K562 (cell line): Measurements from ENCODE around the gene WAS. TPM values are rescaled to one million over a fixed set of nuclear protein-coding genes. Genes with fewer than 3 reads are reported as not detected.
A peak's percentile ranks its signal among the peaks of the same experiment; 100 is the strongest.

Experiments
- BCOR ChIP-seq: fragments of 450-650 bp; IDR thresholded peaks from 2 replicates; pipeline ENCODE4 v1.6.1; 2016
- BRCA1 ChIP-seq, 2 experiments: fragments of 450-650 bp in 1 of 2; sonication (generic) in 1 of 2; formaldehyde crosslinking in 1 of 2; IDR thresholded peaks; 2 replicates each; pipeline versions ENCODE4 v1.5.0 to v1.6.1; 2017 to 2020; ENCODE audit warnings: mild to moderate bottlenecking in 1 of 2, missing genetic modification reagents in 1 of 2
- CBX2 ChIP-seq: fragments of 200-600 bp; sonication (generic); IDR thresholded peaks from one replicate; pipeline ENCODE4 v1.6.1; 2012; ENCODE audit warnings: mild to moderate bottlenecking, low read length, inconsistent platforms; ENCODE audit not compliant: insufficient read depth, poor library complexity, severe bottlenecking
- CC2D1A ChIP-seq: fragments of 450-650 bp; IDR thresholded peaks from 2 replicates; pipeline ENCODE4 v1.6.1; 2017; ENCODE audit warnings: mild to moderate bottlenecking
- CTBP1 ChIP-seq: fragments of 450-650 bp; IDR thresholded peaks from 2 replicates; pipeline ENCODE4 v1.6.1; 2016; ENCODE audit warnings: borderline replicate concordance
- CXXC5 ChIP-seq: fragments of 250-450 bp; sonication (Bioruptor Pico); IDR thresholded peaks from 2 replicates; pipeline ENCODE4 v1.8.0; 2022; ENCODE audit warnings: inconsistent platforms, mild to moderate bottlenecking, moderate library complexity
- DEAF1 ChIP-seq: fragments of 450-650 bp; formaldehyde crosslinking; IDR thresholded peaks from 2 replicates; pipeline ENCODE4 v1.4.0; 2020; ENCODE audit warnings: mild to moderate bottlenecking, moderate library complexity
- E2F3 ChIP-seq: fragments of 250-450 bp; sonication (Bioruptor Pico); IDR thresholded peaks from 2 replicates; pipeline ENCODE4 v1.4.0; 2020; ENCODE audit warnings: mild to moderate bottlenecking
- ELF1 ChIP-seq: fragments of 200-800 bp; sonication (Bioruptor generic); IDR thresholded peaks from 2 replicates; pipeline ENCODE4 v1.6.1; 2016; ENCODE audit warnings: missing genetic modification characterization, missing compliant biosample characterization
- FUS ChIP-seq: fragments of 200-400 bp; formaldehyde crosslinking; optimal IDR thresholded peaks from 2 replicates; pipeline ENCODE3; 2017; ENCODE audit warnings: low read depth, low read length
- NCOA2 ChIP-seq, 2 experiments: fragments of 450-650 bp; IDR thresholded peaks; 2 replicates each; pipeline ENCODE4 v1.6.1; 2018; ENCODE audit warnings: mild to moderate bottlenecking in 2 of 2, moderate library complexity in 1 of 2; ENCODE audit not compliant: partially characterized antibody in 2 of 2
- NUFIP1 ChIP-seq: fragments of 450-650 bp; IDR thresholded peaks from 2 replicates; pipeline ENCODE4 v1.6.1; 2018; ENCODE audit not compliant: partially characterized antibody
- PHF21A ChIP-seq: fragments of 450-650 bp; IDR thresholded peaks from 2 replicates; pipeline ENCODE4 v1.6.1; 2017; ENCODE audit warnings: low read depth, borderline replicate concordance
- POLR2A ChIP-seq: fragments of 450-650 bp; conservative IDR thresholded peaks from 2 replicates; pipeline ENCODE4 v1.6.1; 2016
- SAP30 ChIP-seq: fragments of 200-600 bp; sonication (generic); IDR thresholded peaks from 2 replicates; pipeline ENCODE4 v1.6.1; 2012; ENCODE audit warnings: borderline replicate concordance, low read depth, mild to moderate bottlenecking, moderate library complexity, low read length, control low read depth, inconsistent platforms; ENCODE audit not compliant: insufficient read depth, poor library complexity, severe bottlenecking
- SMAD3 ChIP-seq: fragments of 450-650 bp; formaldehyde crosslinking; conservative IDR thresholded peaks from 2 replicates; pipeline ENCODE4 v1.4.0; 2020; ENCODE audit warnings: mild to moderate bottlenecking
- SREBF2 ChIP-seq: sonication (generic); formaldehyde crosslinking; IDR thresholded peaks from 2 replicates; pipeline ENCODE4 v1.4.0; 2020; ENCODE audit warnings: mild to moderate bottlenecking, missing genetic modification reagents
- TSC22D4 ChIP-seq: fragments of 450-650 bp; IDR thresholded peaks from 2 replicates; pipeline ENCODE4 v1.6.1; 2016; ENCODE audit warnings: missing genetic modification characterization, missing biosample characterization, control low read depth
- ZC3H11A ChIP-seq: IDR thresholded peaks from 2 replicates; pipeline ENCODE4 v1.6.1; 2012; ENCODE audit warnings: low read depth, low read length, improper control_type of control experiment
- ZC3H4 ChIP-seq: sonication (generic); formaldehyde crosslinking; IDR thresholded peaks from 2 replicates; pipeline ENCODE4 v1.9.0; 2021; ENCODE audit warnings: missing genetic modification reagents, borderline replicate concordance
- ZFP1 ChIP-seq: fragments of 450-650 bp; formaldehyde crosslinking; IDR thresholded peaks from 2 replicates; pipeline ENCODE4 v1.4.0; 2020; ENCODE audit warnings: mild to moderate bottlenecking, mixed read lengths
- ZNF133 ChIP-seq: fragments of 250-450 bp; sonication (Bioruptor Pico); IDR thresholded peaks from 2 replicates; pipeline ENCODE4 v1.4.0; 2020; ENCODE audit warnings: mild to moderate bottlenecking
- ZNF184 ChIP-seq: sonication (generic); formaldehyde crosslinking; IDR thresholded peaks from 2 replicates; pipeline ENCODE4 v1.5.0; 2020; ENCODE audit warnings: missing genetic modification reagents
- ZNF76 ChIP-seq: fragments of 250-450 bp; sonication (Bioruptor Pico); IDR thresholded peaks from 2 replicates; pipeline ENCODE4 v1.4.0; 2020; ENCODE audit warnings: mild to moderate bottlenecking, moderate library complexity, borderline replicate concordance
- ZNF79 ChIP-seq: fragments of 250-450 bp; sonication (Bioruptor Pico); IDR thresholded peaks from 2 replicates; pipeline ENCODE4 v1.4.0; 2020; ENCODE audit warnings: low read depth, mild to moderate bottlenecking, moderate library complexity
- polyA plus RNA-seq, 8 experiments: library from polyadenylated mRNA; depleted of rRNA in 4 of 8; stranded (reverse) in 5 of 8; unstranded in 3 of 8; fragments of >200 nt; fragmentation: Nextera tagmentation in 2 of 8; fragmentation: Illumina TruSeq in 1 of 8; extraction: Ambion mirVana in 2 of 8; extraction: Trizol in 1 of 8; gene quantifications; 2 replicates each; pipeline versions ENCODE4 v1.2.1 to v1.2.3, GENCODE V29; 2011 to 2014; ENCODE audit warnings: inconsistent platforms in 1 of 8, missing spikeins in 1 of 8
- total RNA-seq, 7 experiments: library from RNA; depleted of rRNA in 6 of 7; stranded (reverse); fragments of >200 nt in 6 of 7; fragmentation: Illumina TruSeq in 2 of 7; extraction: Trizol in 2 of 7; gene quantifications; 2 replicates each; pipeline versions ENCODE4 v1.2.1 to v1.2.3, GENCODE V29; 2011 to 2021; ENCODE audit warnings: low replicate concordance in 1 of 7
- TF ChIP-seq, protein P1 (sequence below), 3 experiments: fragments of 200-800 bp in 1 of 3; fragments of 250-450 bp in 1 of 3; fragments of 450-650 bp in 1 of 3; sonication (Bioruptor Pico) in 1 of 3; sonication (Bioruptor generic) in 1 of 3; formaldehyde crosslinking in 1 of 3; IDR thresholded peaks; 2 replicates each; pipeline versions ENCODE4 v1.6.1 to v1.8.0; 2016 to 2022; ENCODE audit warnings: mild to moderate bottlenecking in 2 of 3, missing genetic modification characterization in 2 of 3, missing compliant biosample characterization in 1 of 3, moderate library complexity in 1 of 3

The WAS gene
- total and polyA plus RNA-seq, 9 of the 15 experiments (the other 6 are each of a cell fraction or from before 2014, with no cell fraction given) = 0.11 to 16.1 (median 3.8) TPM

DNA sequence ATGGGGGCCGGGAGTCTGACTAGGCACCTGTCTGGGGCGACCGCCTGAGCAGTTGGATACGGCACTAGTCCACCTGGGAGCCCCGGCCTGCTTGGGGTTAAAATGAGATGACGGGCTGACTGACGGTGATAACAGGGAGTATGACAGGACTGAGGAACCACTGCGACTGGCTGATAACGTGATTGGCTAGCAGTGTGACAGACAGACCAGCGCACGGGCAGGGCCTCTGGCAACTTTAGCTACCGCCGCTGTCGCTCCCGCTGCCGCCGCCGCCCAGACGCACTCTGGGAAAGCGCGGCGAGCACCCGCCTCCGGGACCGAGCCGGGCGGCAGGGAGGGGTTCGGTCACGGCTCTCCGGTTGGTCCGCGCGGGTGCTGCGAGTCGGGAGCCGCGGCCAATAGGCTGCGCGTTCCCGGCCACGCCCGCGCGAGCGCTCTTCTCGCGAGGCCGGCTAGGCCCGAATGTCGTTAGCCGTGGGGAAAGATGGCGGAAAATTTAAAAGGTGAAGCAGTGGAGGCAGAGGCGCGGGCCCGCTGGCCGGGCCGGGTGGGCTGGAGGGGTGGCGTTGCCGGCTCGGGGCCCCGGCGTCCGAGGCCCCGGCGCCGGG lies 12.8 kb downstream of the WAS start, which contains the start of gene SUV39H1 (continued):
- TF ChIP-seq PHF21A (0 out of 2 replicates have a peak, but pooled peaks have one; percentile 39), ELF1 (tag) (no peak), ZNF79 (CRISPR knock-in tag) (no peak), ZFP1 (CRISPR knock-in tag) (no peak), ZC3H11A (no peak), SREBF2 (CRISPR knock-in tag) (no peak), CTBP1 (peak; percentile 92), TSC22D4 (tag) (no peak), POLR2A (peak; percentile 63), E2F3 (CRISPR knock-in tag) (no peak), ZNF76 (CRISPR knock-in tag) (no peak), FUS (no peak), ZNF184 (no peak), CXXC5 (CRISPR knock-in tag) (peak; percentile 83), ZNF133 (CRISPR knock-in tag) (no peak), SAP30 (peak; percentile 81), ZC3H4 (CRISPR knock-in tag) (no peak), NCOA2 (IDR thresholded peaks at IDR 0.05; ENCODE audit: partially characterized antibody in 2 of 2) (no peak), SMAD3 (no peak), BCOR (0 out of 2 replicates have a peak, but pooled peaks have one; percentile 36), DEAF1 (CRISPR knock-in tag) (no peak), NUFIP1 (no peak), CC2D1A (peak; percentile 71; the same call in 1 of the 2 replicates), BRCA1 (IDR thresholded peaks at IDR 0.05) (no peak), BRCA1 (CRISPR knock-in tag; IDR thresholded peaks at IDR 0.05) (no peak), CBX2 (no peak)
- TF ChIP-seq, protein P1, sequence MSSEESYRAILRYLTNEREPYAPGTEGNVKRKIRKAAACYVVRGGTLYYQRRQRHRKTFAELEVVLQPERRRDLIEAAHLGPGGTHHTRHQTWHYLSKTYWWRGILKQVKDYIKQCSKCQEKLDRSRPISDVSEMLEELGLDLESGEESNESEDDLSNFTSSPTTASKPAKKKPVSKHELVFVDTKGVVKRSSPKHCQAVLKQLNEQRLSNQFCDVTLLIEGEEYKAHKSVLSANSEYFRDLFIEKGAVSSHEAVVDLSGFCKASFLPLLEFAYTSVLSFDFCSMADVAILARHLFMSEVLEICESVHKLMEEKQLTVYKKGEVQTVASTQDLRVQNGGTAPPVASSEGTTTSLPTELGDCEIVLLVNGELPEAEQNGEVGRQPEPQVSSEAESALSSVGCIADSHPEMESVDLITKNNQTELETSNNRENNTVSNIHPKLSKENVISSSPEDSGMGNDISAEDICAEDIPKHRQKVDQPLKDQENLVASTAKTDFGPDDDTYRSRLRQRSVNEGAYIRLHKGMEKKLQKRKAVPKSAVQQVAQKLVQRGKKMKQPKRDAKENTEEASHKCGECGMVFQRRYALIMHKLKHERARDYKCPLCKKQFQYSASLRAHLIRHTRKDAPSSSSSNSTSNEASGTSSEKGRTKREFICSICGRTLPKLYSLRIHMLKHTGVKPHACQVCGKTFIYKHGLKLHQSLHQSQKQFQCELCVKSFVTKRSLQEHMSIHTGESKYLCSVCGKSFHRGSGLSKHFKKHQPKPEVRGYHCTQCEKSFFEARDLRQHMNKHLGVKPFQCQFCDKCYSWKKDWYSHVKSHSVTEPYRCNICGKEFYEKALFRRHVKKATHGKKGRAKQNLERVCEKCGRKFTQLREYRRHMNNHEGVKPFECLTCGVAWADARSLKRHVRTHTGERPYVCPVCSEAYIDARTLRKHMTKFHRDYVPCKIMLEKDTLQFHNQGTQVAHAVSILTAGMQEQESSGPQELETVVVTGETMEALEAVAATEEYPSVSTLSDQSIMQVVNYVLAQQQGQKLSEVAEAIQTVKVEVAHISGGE (CRISPR knock-in tag; IDR thresholded peaks at IDR 0.05) = 0 out of 6 replicates have a peak, but pooled peaks of 1 of the 3 experiments have one; percentile 11
